Stimulated activated CD8-positive, alpha-beta memory T cell treated with anti-CD3 and anti-CD28 coated beads, Interleukin-7, amount 100 ng/mL, for 4 hours (primary cell): ENCODE measurements around the gene BLOC1S5.
"Not testable (repeated sequence)": the region's sequence is repeated elsewhere in the genome, so short reads cannot be mapped to it uniquely, and the experiment has no call there.

Experiments used
- DNase-seq, 2 donors: peaks; one replicate each; pipeline ENCODE4 v3.0.0-alpha.2; 2020; ENCODE audit warnings: low read depth in 2 of 2

BLOC1S5 gene

DNA sequence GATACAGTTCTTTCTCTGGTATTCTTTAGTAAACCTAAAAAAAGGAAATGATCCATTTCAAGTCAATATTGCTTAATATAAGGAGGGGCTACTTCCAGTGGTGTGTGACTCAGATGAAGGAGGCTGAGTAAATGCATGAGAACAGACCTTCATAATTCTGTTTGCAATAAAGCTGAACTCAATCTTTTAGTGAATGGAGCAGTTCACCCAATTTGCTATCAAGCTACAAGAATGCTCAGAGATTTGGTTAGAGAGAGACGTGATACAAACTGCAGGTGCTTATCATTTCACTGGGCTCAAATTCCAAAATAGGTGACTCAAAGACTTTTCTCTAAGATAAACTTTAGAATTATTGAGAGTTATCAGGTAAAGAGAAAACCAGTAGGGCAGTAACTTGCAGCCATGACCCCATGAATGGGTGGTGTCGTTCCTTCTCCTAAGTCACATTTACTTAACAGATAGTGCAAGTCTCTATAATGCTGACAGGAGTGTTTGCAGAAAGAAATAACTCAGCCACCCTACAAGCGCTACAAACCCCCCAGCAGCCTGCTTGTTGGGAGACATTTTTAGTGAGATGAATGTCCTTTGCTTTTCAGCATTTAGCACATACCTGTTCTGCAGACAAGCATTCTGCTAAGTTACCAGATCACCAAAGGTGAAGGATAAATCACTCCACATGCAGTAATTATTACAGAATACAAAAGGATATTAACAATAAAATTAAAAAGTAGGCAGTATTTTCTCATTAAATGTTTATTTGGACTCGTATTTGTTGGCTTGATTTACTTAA lies 16.4 kb upstream of the BLOC1S5 start:
- DNase-seq: no peak

DNA sequence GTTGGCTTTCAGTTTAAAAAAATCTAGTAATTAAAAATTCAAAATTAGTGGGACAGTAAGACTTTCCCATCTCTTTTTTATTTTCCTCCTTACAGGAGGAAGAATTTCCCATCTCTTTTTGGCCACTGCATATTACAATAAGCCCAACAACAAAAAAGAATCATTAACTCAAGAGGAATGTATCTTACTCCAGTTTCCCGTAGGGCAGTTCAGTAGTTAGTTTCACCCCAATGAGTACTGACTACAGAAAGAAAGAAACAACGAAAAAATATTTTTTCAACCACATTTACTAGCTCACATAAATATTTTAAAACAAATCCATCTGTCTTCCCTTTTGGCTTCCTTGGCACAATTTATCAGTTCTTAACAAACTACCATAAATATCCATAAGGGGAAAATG lies 14.9 kb upstream of the BLOC1S5 start:
- no peak for DNase-seq

DNA sequence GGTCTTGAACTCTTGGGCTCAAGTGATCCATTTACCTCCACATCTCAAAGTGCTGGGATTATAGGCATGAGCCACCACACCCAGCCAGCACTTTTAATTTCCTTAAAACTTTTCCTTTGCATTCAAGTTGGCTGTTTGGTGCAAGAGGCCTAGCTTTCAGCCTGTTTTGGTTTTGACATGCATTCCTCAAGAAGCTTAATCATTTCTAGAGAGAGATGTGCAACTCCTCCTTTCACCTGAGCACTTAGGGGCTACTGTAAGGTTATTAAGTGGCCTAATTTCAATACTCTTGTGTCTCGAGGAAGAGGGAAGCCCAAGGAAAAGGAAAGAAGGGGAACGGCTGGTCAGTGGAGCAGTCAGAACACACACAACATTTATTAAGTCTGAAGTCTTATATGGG lies 13.8 kb upstream of the BLOC1S5 start:
- no peak for DNase-seq

DNA sequence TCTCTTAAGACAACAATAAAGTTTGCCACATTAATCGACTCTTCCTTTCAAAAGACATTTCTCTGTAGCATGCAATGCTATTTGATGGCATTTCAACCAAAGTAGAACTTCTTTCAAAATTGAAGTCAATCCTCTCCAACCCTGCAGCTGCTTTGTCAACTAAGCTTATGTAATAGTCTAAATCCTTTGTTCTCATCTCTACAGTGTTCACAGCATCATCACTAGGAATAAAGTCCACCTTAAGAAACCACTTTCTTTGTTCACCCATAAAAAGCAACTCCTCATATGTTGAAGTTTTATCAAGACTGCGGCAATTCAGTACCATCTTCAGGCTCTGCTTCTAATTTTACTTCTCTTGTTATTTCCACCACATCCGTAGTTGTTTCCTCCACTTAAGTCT lies 11.5 kb upstream of the BLOC1S5 start:
- no peak for DNase-seq

DNA sequence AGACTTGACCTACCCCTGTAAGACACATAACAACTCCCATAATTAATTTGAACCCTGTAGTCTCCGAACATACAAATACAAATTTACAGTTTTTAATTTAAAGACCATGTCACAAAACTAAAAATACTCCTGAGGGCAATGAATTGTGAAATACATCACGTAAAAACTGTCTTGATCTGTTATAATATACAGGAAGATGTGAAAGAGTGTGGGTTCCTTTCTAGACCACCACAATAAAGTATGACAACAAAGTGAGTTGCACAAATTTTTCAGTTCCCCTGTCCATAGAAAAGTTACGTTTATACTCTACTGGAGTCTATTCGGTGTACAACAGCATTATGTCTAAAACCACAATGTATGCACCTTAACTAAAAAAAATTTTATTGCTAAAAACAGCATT lies 11.0 kb upstream of the BLOC1S5 start:
- DNase-seq: no peak

DNA sequence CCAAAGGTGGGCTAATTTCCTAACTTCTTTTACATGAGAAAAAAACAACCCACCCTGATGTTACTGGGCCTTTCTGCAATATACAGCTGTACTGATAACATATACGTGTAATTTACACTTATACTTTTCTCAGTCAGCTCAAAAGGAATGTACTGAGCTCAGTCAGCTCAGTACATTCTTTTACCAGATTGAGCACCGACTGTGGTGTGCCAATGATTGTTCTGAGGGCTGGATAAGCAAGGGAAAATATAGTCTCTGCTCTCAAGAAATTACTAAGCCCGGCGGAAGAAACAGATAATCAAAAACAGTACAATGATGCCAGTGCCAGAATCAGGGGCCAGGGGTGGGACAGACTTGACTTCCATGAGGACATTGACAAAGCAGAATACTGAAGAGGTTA lies 10.0 kb upstream of the BLOC1S5 start:
- DNase-seq: no peak

DNA sequence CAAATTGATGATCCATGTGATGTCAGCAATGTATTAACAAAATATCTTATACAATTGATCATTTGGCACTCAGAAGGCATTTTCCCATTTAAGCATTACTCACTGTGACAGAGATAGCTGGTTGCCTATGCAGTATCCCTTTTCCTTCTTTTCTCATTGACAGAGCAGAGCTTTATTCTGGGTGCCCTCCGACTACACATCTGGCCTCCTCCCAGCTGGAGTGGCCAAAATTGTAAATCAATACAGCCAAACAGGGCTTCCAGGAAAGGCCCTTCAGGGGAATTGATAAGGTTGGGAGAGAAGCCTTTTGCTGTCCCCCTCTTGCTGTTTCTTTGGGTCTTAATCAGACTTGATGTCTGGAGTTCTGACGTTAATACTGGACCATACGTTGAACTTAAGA lies 9.6 kb upstream of the BLOC1S5 start:
- DNase-seq: no peak

DNA sequence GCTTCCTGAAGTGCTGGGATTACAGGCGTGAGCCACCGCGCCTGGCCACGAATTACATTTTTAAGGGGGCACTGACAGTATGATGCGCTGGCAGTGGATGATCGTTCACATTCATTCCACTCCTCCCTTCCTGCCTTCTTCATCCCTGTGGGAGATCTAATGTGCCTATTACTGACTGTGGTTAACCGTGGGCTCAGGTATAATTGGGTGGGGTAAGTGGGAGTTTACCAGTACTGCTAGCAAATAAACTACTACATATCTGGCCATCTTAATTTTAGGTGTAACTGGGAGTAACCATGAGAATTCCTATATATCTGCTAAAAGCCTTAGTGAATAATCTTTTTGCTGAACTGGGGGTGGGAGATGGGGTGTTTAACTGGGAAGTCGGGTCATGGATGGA lies 6.5 kb upstream of the BLOC1S5 start:
- no peak for DNase-seq

DNA sequence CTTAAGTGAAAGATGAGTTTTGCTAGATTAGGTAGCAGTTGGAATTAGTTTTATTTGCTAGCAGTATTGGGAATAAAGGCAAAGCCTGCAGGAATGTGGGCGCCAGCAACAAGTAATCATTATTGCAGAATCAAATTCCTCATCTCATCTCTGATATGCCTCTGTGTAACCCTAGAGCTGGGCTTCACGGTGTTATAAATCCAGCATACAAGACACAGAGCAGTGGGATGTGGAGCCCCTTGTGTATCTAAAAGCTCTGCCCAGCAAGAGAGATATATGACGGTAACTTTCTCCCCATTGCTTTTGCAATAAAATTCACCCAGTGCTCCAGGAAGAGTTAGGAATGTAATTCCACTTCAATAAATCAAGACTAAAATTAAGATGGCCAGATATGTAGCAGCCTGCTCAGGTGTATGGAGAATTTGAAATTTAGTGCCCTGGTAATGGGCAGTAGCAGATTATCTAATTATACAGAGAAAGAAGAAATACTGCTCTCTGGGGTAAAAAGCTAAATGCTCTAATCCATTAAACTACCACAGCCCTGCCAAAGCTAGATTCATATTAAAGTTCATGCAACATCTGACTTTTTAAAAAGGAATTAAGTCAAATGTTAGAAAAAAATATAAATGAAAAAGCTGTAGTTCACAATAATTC lies 5.6 kb upstream of the BLOC1S5 start:
- DNase-seq: no peak

DNA sequence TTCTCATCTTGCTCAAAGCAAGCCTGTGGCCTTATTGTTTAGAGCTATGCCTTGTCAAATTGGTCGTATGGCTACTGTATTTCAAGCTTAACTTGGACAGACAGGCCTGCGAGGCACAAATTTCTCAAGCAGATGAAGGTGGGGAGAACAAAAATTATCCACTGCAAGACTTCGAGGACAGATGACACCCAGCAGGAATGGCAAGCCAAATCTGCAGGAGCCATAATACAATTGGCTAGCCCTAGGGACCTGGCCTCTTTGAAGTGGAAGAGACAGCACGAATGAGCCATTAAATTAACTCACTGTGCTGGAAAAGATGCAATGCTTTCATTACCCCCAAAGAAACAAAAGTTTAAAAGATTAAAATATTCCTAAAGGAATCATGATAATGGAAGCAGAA lies 5.0 kb upstream of the BLOC1S5 start:
- DNase-seq: no peak

DNA sequence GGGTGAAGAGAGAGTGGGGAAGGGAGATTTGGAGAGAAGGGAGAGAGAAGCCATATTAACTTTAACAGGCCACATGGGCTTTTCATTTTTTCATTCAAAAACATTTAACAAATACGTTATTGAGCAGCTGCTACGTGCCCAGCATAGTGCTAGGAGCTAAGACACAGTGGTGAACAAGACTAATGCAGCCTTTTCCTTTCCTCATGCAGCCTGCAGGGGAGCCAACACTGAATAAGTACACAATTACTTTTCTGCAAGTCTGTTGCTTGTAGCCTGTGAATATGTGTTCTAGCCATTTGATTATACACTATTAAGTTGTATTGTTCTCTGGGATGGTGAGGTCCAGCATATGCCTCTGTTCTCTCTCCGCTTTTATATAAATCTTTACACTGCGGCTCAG lies 1.9 kb upstream of the BLOC1S5 start:
- DNase-seq: no peak

DNA sequence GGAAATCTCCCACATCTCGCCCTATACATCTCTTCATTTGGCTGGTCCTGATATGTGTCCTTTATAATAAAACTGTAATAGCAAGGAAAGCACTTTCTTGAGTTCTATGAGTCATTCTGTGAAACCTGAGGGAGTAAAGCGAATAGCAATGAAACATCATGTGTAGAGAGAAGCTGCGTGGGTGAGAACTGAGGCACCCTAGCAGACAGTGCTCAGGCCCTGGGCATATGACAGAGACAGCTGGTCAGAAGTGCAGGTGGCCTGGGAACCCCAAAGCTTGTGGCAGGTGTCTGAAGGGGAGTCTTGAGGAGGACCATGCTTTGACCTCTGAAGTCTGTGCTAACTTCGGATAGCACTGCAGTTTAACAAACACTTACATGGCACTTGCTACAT lies 1.3 kb upstream of the BLOC1S5 start:
- no peak for DNase-seq

DNA sequence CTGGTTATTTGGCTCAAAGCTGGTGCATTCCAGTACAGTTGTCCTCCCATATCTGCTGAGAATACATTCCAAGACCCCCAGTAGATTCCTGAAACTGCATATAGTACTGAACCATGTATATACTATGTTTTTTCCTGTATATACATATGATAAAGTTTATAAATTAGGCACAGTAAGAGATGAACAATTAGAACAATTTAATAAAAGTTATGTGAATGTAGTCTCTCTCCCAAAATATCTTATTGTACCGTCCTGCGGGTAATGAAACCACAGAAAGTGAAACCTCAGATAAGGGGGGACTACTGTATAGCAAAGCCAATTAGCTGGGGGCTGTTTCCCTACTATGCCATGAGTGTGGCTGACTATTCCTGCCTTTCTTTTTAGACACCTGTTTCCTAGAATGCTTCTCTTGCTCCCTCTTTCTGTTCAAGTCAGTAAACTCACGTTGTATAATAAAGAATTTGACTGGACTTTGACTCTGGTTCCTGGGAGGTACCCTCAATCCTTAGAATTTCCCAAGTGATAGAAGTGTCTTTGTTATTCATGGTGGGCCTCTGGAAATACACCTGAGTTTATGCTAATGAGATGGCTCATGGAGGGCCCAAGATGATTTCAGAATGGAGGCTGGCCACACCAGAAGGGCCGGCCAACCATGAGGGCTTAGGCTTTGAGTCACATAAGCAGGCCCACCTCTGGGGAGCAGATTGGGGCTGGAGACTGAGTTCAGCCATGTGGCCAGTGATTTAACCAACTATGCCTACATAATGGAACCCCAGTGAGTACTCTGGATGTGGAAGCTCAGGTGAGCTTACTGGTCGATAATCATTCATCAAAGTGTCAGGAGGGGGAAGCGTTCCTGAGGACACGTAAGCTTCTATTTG lies 689 bp upstream of the BLOC1S5 start:
- DNase-seq: no peak

DNA sequence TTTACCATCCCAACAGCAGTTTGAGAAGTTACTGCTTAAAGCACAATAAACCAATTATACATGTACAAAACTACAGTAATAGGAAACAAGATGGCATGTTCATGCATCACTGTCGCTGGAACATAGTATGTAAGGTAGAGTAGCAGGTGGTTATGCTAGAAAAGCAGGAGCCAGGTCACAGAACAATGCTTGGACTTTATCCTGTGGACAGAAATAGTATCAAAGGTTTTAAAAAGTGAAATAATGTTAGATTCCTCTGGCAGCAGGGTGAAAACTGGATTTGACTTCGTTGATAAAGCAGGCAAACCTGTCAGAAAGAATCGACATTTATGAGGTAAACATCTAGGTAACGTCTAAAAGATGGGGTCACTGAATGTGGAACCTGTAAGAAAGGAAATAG lies 2.5 kb downstream of the BLOC1S5 start:
- no peak for DNase-seq

DNA sequence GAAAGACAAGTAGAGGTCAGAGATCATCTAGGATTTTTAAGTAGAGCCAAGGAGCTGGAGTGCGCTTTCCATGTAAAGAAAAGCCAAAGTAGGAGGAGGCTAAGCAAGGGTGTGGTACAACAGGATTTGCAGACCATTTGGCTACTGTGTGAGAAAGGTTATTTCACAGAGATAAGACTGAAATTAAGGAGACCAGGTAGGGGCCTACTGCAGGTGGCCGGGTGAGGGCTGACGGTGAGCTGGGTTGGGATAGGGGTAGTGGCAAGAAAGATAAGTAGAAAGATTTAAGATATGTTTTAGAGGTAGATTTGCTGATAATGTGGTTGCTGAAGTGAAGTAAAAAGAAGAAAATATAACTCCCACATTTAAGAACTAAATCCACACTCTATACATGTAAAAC lies 3.8 kb downstream of the BLOC1S5 start:
- no peak for DNase-seq

DNA sequence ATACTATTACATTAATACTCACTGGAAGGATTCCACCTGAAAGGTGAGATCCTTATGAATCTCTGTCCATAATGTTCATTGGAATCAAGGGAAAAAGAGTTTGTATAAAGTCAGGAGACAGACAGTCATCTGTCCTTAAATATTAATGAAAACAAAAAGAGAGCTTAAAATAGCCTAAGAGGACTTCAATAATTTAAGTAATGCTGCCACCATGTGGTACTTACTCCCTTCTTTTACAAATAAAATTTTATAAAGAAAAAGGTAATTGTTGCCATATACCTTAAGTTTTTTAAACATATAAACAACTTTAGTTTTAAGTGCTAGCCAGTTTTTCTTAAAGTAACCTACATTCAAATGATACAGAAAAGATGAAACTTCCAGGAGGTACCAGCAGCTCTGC lies 5.1 kb downstream of the BLOC1S5 start:
- no peak for DNase-seq

DNA sequence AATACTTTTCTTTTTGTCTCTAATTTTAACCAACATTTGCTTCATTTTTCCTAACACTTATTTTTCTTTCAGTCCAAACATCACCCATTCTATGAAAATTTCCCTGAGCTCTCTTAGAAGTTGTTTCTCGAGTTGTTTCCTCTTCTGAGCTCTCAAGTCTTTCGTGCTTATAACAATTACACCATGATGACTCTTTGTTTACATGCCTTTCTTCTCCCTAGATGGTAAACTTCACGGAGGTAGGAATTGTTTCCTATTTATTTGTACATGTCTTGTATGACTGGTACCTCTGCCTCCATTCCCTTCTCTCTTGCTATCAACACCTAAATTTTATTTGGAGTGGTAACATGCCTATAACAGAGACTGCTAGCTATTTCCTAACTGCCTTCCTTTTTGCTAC lies 6.4 kb downstream of the BLOC1S5 start:
- no peak for DNase-seq

DNA sequence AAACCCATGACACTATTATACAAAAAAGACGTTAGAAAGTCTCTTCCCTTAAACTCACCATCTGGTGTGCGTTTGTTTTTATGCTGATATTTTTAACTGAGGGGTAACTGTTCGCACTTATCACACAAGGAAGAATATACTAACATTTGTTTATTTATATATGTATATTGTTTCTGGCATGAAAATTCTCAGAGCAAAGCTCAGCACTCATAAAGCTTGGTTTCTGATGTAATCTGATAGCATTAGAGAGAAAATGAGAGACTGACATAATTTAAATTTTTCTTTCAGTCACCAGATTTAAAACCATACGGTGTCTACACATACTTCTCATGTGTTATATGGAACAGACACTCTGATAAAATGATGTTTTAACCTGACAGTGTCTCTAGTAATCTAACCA lies 6.9 kb downstream of the BLOC1S5 start:
- no peak for DNase-seq

DNA sequence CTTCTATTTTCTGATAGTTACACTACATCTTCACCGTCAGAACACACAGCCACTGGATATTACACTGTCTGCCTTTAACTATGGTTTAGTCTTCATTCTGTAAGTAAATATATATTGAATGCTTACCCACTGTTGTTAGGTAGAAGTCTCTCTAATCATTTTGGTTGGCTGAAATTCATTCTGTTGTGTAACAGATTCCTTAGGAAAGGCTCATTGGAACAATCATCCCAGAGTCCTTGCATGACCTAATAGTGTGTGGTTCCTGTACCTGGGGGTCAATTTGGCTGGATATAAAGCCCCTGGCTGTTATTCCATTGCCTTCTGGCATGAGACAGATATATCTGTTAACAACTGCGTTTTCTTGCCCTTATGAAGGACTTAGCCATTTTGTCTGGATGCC lies 9.9 kb downstream of the BLOC1S5 start:
- no peak for DNase-seq

DNA sequence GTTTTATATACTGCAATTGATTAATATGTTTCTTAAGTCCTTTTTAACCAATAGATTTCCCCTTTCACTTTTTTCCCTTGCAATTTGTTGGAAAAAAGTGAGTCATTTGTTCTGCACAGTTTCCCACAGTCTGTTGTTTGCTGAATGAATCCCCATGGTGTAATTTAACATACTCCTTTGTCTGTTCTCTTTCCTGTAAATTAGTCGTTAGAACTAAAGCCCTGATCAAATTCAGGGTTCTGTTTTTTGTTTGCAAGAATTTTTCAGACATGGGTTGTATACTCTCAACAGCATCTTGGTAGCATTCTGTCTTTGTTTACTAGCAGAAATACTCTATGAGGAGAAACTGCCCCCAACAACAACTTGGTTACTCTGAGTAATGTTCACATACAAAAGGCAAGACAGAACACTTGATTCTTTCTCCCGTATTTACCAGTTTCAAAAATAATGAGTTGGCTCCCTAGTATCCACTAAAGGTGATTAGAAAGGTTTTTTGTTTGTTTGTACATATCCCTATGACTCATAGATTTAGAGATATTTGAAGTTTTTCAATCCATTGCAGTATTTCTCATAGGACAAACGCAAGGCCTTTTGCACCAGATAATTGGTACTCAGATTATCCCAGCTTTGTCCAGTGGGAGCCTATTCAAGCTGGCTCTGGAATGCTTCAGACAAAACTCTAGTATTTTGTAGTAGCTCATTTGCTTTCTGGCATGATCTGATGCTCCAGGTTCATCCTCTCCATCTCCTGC lies 16.5 kb downstream of the BLOC1S5 start:
- no peak for DNase-seq

DNA sequence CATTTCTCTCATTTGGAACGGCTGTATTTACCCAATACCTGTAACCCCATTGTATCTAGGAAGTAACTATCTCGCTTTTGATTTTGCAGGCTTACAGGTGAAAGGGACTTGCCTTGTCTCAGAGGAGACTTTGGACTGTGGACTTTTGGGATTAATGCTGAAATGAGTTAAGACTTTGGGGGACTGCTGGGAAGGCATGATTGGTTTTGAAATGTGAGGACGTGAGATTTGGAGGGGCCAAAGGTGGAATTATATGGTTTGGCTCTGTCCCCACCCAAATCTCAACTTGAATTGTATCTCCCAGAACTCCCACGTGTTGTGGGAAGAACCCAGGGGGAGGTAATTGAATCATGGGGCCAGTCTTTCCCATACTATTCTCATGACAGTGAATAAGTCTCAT lies 18.4 kb downstream of the BLOC1S5 start:
- not testable (repeated sequence) for DNase-seq

DNA sequence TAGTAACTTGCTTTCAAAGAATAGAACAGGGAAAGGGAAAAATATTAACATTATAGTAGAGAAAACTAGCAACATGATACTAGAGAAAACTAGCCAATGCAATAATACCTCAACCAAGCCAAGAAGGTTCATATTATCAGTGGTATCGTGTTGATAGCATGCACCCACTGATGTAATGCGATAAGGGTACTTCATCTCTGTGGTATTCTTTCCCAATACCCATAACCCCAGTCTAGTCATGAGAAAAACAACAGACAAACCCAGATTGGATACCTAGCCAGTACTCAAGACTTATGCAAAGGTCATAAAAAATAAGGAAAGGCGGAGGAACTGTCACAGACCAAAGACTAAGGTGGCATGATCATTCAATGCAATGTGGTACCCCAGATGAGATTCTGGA lies 21.0 kb downstream of the BLOC1S5 start:
- DNase-seq: no peak
